ENCODE measurements around the gene PUDP. TPM values are rescaled to one million over a fixed set of nuclear protein-coding genes. Genes with fewer than 3 reads are reported as not detected.

Gene PUDP
- total RNA-seq, 1 donor from 2014 or later: 14.7 TPM

- Mint-ChIP-seq H3K36me3 (ENCODE audit: low read depth) (peaks cover 2% of the 10 kb centered on the region), H3K4me1 (ENCODE audit: low read depth) (peaks cover 21% of the 10 kb centered on the region), H3K27me3 (ENCODE audit: low read depth) (no peaks in the 10 kb centered on the region), H3K27ac (ENCODE audit: unreplicated experiment) (no peak overlapping the region), H3K4me3 (ENCODE audit: unreplicated experiment) (no peak overlapping the region), H3K9me3 (ENCODE audit: low read depth) (peaks cover 5% of the 10 kb centered on the region)
- no peak for TF ChIP-seq CTCF (IDR thresholded peaks at IDR 0.05)
- no peak for DNase-seq (ENCODE audit: low spot score)
Measured at GRCh38 chrX:7116081-7116480, 31.9 kb downstream of the PUDP start.

- H3K9me3 Mint-ChIP-seq (ENCODE audit: low read depth): peaks cover 5% of the 10 kb centered on the region
- peaks cover 2% of the 10 kb centered on the region for H3K36me3 Mint-ChIP-seq (ENCODE audit: low read depth)
Measured at GRCh38 chrX:7115557-7115956, 32.4 kb downstream of the PUDP start.

GRCh38 chrX:7112071-7112470 lies 35.9 kb downstream of the PUDP start:
- peaks cover 26% of the 10 kb centered on the region for H3K4me1 Mint-ChIP-seq (ENCODE audit: low read depth)
- no peak for TF ChIP-seq CTCF (IDR thresholded peaks at IDR 0.05)
- H3K27me3 Mint-ChIP-seq (ENCODE audit: low read depth): no peaks in the 10 kb centered on the region
- peaks cover 1% of the 10 kb centered on the region for H3K36me3 Mint-ChIP-seq (ENCODE audit: low read depth)
- H3K27ac Mint-ChIP-seq (ENCODE audit: unreplicated experiment): no peak overlapping the region
- peaks cover under 1% of the 10 kb centered on the region for H3K9me3 Mint-ChIP-seq (ENCODE audit: low read depth)
- H3K4me3 Mint-ChIP-seq (ENCODE audit: unreplicated experiment): no peak overlapping the region
- no peak for DNase-seq (ENCODE audit: low spot score)

More at GRCh38 chrX:7115557-7115956, 32.4 kb downstream of the PUDP start:
- Mint-ChIP-seq H3K4me3 (ENCODE audit: unreplicated experiment) (no peak overlapping the region), H3K27ac (ENCODE audit: unreplicated experiment) (no peak overlapping the region), H3K4me1 (ENCODE audit: low read depth) (peaks cover 21% of the 10 kb centered on the region), H3K27me3 (ENCODE audit: low read depth) (no peaks in the 10 kb centered on the region)
- TF ChIP-seq CTCF (IDR thresholded peaks at IDR 0.05): no peak
- no peak for DNase-seq (ENCODE audit: low spot score)

- Mint-ChIP-seq H3K36me3 (ENCODE audit: low read depth) (no peaks in the 10 kb centered on the region), H3K4me1 (ENCODE audit: low read depth) (peaks cover 23% of the 10 kb centered on the region), H3K27me3 (ENCODE audit: low read depth) (no peaks in the 10 kb centered on the region), H3K27ac (ENCODE audit: unreplicated experiment) (no peak overlapping the region), H3K4me3 (ENCODE audit: unreplicated experiment) (no peak overlapping the region), H3K9me3 (ENCODE audit: low read depth) (no peaks in the 10 kb centered on the region)
- TF ChIP-seq CTCF (IDR thresholded peaks at IDR 0.05): no peak
- DNase-seq (ENCODE audit: low spot score): no peak
Measured at GRCh38 chrX:7111518-7111917, 36.4 kb downstream of the PUDP start.

- Mint-ChIP-seq H3K27ac (ENCODE audit: unreplicated experiment) (no peak overlapping the region), H3K4me1 (ENCODE audit: low read depth) (peaks cover 23% of the 10 kb centered on the region), H3K9me3 (ENCODE audit: low read depth) (no peaks in the 10 kb centered on the region)
Measured at GRCh38 chrX:7110821-7111276, 37.1 kb downstream of the PUDP start.

More at GRCh38 chrX:7110821-7111276, 37.1 kb downstream of the PUDP start:
- no peaks in the 10 kb centered on the region for H3K27me3 Mint-ChIP-seq (ENCODE audit: low read depth)
- H3K36me3 Mint-ChIP-seq (ENCODE audit: low read depth): no peaks in the 10 kb centered on the region
- no peak for TF ChIP-seq CTCF (IDR thresholded peaks at IDR 0.05)
- no peak overlapping the region for H3K4me3 Mint-ChIP-seq (ENCODE audit: unreplicated experiment)
- DNase-seq (ENCODE audit: low spot score): no peak

Data from chondrocyte (in vitro differentiated cells).